Dedifferentiated amniotic fluid mesenchymal stem cell (primary cell): ENCODE data around the gene RIN3.
A peak's percentile ranks its signal among the peaks of the same experiment; 100 is the strongest.

Experiments used
- DNase-seq: peaks from one replicate; pipeline ENCODE4 v3.0.0-alpha.2; 2016; ENCODE audit errors: extremely low spot score

RIN3 gene

DNA sequence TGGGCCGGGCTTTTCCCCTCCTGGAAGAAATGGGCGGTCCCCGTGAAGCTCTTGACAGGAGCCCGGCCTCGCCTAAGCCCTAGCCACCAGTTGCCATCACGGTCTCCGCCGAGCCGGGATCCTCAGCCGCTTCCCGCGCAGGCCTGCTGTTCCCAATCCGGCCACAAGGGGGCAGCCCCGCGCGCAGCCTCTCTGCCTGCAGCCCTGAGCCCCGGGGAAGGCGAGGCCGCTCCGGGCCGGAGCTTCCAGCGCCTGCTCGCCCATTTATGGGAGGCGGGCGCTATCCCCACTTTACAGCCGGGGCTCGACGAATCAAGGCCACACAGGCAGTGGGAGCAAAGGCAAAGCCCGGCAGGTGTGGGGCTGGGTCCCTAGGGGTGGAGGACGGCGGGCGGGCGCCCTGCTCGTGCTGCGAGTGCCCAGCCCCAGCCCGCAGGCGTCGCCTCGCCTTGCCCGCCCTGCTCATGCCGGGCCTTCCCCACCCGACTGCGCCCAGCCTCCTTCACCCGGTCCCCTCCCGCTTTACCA lies 173.4 kb downstream of the RIN3 start:
- DNase-seq, result peak; percentile 19

DNA sequence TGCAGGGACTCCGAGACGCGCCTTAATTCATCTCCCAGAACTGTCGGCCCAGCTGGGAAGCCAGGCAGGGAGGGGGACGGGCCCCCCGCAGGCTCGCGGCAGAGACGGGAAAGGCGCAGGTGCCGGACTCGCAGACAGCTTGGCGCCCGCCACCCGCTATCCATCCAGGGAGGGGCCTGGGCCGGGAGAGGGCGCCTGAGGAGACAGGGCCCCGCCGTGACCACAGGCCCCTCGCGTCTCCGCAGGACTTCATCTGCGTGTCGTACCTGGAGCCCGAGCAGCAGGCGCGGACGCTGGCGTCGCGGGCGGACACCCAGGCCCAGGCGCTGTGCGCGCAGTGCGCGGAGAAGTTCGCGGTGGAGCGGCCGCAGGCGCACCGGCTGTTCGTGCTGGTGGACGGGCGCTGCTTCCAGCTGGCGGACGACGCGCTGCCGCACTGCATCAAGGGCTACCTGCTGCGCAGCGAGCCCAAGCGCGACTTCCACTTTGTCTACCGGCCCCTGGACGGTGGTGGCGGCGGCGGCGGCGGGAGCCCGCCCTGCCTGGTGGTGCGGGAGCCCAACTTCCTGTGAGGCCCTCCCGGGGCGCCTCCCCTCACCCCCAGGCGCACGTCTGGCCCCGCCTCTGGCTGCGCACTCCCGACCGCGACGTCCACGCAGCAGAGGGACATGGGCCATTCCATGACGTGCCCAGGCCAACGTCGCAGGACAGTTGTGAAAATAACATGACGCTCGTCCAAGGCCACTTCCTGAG lies 174.3 kb downstream of the RIN3 start:
- DNase-seq, result no peak

DNA sequence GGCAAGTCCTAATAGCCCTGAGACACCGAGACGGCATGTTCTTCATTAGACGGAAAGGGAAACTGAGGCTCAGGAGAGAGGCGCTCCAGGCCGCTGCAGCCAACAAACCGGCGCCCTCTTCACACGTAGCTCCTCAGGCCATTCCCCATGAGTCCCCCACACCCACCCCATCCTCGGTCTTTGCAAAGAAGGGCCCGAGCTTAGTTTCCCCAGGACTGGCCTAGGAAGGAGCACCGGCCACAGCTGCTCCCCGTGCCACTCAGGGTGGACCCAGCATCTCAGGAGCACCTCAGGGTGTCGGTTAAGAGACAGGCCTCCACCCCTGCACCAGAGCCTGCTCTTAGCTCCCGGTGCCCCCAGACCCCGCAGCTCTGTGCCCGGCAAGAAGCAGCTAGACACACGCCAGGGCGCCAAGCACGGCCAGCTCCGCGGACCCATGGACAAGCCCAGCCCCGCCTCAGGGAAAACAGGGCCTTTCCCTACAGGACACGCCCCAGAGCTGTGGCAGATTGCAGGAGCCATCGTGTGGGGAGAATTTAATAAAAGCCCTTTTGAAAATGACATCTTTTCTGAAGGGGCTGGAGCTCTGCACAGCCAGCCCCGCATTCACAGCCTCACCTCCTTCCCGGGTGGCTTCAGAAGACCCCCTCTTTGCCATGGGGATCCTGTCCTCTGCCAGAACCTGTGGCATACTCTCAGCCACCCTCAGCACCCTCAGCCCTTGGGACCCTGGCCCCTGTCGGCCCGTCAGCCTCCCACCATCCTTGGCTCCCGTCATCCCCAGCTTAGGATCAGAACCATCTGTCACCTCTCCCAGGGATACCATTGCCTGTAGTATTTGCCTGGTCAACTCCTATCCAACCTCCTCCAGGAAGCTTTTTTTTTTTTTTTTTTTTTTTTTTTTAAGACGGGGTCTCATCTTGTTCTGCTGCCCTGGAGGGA lies 175.1 kb downstream of the RIN3 start:
- no peak for DNase-seq

DNA sequence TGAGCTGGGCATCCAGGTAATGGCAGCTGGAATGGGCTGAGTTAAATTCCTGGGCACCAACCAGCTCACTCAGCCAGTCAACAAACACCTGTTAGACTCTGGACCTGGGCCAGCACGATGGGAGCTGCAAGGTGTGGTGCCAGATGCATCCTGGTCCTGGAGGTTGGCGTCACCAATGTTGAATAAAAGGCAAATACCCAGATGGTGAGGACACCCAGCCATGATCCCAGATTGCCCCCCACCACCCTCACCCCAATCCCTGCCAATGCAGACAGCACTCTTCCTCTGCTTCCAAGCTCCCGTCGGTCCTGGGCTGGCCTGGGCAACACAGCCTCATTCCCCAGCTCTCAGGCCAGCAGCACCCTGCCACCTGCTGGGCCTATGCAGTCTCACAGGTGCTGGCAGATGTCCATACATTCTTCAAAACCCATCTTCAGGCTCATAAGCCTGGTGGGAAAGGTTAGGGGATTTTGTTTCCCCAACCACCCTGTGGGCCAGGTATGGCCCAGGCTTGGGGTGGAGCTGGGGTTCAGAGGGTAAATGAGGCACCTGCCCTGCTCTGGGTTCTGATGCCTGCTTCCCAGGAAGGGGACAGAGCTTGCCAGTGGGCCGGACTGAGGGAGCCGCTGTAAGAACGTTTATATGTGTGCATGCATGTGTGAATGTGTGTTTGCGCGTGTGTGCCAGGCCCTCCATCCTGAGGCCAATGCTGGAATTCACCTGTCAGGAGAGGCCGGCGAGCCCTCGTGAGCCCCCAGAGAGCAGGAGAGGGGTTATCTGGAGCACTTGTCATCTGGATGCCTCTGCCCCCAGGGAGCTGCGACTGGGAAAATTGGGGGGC lies 176.8 kb downstream of the RIN3 start:
- DNase-seq, result no peak

DNA sequence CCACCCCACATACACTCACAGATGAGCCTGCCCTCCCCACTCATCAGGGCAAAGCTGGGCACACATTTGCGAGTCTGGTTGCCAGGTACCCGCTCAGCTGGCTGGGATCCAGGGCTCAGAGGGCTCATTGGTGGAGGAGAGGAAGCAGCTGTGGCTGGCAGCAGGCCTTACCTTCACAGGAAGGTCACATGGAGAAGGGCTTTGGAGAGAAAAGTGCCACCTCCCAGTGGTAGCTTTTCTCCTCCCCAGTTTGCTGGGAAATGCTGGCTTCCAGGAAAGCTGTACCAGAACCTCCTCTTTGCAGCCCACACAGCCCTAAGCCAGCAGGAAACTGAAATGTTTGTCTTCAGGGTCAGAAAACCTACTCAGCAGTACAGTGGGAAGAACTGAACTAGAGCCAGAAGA lies 179.2 kb downstream of the RIN3 start:
- no peak for DNase-seq

DNA sequence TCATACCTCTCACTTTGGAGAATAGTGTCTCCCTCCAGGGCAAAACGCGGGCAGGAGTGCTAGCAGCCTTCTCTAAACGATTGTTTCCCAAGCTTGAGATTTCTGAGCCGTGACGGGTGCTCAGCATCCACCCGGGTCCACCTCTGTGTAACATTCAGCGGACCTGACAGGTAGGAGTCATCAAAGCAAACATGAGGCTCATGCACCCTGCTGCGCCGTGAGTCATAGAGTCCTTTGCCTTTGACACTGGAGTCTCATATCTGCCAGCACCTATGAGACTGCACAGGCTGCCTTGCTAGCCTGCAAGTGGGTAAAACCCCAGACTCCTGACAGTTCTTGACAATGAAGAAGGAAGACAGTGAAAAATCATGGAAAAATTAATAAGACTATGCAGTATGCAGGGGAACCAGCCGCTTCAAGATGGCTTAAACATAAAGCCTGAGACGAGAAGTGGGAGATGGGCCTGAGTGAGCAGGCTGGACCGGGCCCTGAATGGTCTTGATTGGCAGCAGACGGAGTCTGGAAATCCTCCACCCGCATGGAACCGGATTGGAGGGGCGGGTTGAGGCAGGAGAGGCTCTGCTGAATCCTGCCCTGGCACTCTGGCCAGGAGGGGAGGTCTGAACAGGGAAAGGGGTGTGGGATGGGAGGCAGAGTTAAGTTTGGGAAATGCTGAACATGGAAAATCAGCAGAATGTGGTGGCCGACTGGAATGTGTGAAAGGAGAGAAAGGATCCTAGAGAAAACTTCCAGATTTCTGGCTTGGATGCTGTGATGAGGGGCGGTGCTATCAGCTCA lies 180.6 kb downstream of the RIN3 start:
- no peak for DNase-seq

DNA sequence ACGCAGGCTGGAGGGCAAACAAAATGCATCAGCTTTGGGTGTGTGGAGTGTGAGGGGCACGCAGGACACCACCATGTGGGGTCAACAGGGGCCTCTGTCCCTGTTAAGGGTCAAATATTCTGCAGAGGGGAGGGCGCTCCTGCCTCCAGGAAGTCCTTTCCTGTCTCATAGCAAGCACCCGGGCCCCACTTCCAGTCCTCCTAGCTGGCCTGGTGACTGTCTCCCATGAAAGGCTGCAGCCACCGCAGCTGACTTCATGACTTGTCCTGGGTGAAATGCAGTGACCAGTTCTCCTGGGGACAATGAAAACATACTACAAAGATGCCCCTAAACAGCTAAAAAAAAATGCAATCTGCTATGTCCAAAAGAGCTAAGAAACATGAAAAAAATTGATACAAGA lies 181.2 kb downstream of the RIN3 start:
- no peak for DNase-seq

DNA sequence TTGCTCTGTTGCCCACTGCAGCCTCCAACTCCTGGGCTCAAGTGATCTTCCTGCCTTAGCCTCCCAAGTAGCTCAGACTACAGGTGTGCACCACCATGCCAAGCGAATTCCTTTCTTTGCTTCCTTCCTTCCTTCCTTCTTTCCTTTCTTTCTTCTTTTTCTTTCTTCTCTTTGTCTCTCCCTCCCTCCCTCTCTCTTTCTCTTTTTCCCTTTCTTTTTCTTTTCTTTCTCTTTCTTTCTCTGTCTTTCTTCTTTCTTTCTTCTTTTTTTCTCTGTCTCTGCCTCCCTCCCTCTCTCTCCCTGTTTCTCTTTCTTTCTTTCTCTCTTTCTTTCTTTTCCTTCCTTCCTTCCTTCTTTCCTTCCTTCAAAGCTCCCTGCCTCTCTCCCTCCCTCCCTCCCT lies 182.0 kb downstream of the RIN3 start:
- no peak for DNase-seq

DNA sequence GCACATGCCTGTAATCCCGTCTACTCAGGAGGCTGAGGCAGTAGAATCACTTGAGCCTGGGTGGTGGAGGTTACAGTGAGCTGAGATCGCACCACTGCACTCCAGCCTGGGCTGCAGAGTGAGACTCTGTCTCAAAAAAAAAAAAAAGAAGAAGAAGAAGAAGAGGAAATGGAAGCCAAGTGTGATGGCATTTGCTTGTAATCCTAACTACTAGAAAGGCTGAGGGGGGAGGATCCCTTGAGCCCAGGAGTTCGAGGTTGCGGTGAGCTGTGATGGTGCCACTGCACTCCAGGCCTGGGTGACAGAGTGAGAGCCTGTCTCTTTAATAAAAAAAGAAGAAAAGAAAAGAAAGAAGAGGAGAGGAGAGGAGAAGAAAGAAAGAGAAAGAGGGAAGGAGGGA lies 182.8 kb downstream of the RIN3 start:
- no peak for DNase-seq

DNA sequence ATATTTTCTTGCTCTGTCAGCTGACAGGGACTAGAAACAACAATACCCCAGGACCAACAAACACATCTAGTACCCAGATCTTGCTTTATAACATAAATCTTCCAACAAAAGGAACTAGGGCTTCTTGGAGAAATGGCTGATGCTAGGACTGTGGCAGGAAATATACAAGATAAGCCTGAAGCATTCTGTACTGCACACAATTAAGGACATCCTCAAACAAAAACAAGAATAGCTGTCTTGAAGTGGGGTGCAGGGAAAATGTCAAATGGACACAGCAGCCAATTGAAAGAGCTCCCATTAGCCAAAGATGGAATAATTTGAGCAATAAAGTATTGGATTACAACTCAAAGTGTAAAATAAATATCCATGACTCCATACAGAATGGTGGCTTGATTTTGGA lies 184.8 kb downstream of the RIN3 start:
- DNase-seq, result no peak

DNA sequence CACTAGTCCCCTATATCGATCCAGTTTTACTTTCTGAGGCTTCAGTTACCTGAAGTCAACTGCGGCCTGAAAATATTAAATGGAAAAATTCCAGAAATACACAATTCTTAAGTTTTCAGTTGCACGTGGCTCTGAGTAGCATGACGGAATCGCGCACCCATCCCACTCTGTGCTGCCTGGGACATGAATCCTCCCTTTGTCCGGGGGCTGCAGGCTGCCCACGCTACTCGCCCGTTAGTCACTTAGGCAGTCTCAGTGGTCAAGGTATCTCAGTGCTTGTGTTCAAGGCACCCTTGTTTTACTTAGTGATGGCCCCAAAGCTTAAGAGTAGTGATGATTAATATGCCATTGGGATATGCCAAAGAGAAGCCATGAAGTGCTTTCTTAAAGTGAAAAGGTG lies 188.2 kb downstream of the RIN3 start:
- DNase-seq, result no peak

DNA sequence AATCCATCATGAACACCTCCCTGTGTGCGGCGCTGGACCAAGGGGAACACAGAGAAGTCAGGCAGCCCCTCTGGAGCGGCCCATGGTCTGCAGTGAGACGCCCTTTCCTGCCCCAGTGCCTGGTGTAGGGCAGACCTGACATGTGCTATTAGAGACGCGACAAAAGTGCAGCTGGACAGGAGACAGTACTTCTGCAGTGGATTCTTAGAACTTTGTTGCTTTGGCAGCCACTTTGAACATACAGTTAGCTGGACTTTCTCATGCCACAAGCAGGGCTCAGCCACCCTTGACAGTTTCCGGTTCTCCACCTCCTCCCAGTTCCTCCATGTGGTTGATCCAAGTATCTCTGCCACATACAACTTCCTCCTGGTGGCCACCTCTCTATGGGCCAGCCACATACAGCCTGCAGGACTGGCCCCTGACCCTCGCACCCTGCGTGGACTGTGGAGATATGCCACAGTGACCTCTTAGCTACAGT lies 188.9 kb downstream of the RIN3 start:
- no peak for DNase-seq

DNA sequence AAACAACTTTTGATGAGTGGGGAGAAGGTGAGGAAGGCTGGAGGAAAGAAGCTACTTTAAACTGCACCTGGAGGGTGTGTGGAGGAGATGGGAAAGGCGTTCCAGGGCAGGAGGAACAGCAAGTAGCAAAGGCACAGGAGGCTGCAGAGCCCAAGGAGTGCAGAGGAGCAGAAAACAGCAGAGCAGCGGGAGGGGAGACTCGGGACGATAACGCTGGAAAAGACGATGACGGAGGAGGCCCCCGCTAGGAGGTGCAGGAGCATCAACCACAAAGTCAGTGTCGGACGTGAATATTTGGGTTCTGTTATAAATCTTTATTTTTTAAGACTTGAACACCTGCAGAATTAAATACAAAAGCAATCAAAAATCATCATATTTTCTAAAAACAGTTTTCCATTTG lies 189.9 kb downstream of the RIN3 start:
- no peak for DNase-seq

DNA sequence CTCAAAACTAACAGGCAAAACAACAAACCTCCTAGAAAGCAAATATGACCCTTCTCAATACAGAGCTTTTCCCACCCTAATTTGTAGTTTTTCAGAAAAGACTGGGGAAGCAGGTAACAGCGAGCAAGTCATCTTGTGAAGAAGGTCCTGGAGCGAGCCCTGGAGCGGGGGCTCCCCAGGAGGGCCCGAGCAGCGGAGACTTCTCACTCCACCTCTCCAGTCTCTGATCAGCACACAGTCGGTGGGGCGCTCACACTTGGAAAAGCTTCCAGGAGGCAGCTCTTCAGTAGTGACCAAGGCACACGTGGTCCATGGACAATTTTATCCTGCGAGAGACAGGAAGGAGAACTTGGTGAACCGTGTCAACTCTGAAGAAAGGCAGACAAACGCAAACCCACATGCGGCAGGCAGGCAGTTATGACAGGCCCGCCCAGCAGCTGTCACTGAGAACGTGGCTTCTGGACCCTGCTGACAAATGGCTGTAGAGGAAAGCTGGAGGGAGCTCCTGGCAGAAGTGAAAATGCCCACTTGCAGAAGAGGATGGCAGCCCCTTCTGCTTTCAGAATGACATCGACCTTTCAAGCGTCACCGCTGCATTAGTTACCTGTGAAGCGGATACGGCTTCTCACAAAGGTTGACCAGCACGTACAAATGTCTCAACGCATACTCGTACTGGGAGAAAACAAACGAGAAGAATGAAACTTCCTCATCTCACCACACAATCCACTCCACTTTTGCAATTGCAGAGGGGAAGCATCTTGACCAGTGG lies 190.6 kb downstream of the RIN3 start:
- no peak for DNase-seq

DNA sequence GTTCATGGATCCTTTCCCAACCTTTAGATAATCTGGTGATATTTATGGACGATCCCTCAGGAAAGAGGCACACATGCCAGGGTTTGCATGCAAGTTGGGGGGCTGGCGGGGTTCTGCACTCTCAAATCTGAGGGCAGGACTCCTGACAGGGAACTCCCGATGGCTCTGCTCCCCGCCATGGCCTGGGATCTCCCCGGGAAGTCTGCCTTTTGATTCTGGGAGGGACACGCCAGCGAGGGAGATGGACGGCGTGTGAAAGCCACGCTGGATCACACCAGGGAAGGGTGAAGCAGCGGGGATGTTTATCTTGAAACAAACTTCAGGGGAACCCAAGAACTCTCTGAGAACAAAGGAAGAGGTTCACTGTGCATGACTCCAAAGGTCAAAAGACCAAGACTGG lies 191.2 kb downstream of the RIN3 start:
- DNase-seq, result no peak

DNA sequence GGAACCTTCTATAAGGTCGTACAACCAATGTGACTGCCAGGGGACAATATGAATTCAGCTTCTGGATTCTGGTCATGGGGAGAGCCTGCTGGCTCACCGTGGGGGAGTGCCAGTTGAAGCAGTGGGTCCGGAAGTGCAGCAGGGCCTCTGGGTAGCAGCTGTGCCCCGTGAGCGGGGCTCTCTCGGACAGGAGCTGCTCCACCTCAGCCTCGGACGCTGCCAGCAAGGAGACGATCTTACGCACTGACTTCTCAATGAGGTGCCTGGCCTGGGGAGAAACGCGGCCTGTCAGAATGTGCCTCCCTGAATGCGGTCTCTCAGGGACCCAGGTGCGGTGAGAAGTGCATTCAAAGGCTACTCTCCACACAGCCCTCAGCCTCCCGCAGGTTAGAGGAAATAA lies 192.8 kb downstream of the RIN3 start:
- DNase-seq, result no peak

DNA sequence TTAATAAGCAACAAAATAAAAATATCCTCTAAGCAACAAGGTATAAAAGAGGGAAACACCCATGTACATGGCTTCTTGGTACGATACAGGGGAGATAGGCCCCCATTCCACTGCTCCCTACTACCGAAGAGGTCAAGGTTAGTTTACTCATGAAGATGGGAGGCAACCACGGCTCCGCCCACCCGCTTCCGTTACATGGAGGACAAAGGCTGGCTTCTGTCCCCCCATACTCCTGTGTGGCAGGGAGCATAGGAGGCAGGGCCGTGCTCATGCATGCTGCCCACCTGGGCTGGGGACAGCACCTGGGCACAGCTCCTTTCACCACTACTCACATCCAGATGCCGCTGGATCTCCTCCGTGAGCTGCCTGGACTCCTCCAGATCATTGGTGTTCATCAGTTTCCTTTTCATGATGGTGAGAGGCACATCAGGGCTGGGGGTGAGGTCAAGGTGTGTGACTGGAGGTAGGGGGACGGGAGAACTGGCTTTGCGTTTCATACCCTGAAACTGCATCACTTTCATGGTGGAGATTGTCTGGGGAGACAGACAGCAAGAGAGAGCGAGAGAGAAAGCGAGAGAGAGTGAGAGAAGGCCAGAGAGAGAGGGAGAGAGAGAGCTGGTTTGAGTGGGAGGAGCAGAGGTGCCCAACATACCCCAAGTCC lies 195.9 kb downstream of the RIN3 start:
- no peak for DNase-seq

DNA sequence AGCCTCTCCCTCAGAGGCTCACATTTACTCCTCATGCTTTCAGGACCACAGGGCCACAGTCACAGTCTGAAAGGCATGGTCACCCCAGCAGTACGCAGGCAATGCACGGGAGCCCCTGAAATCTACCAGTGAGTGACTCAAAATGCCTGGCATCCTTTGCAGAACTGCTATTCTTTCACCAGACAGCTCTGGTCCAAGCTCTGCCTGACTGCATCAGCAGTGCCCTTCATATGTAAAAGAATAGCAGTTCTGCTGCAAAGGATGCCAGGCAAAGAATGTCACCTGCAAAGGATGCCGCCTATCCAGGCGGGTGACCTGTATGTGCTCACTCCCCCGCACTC lies 196.4 kb downstream of the RIN3 start:
- no peak for DNase-seq

DNA sequence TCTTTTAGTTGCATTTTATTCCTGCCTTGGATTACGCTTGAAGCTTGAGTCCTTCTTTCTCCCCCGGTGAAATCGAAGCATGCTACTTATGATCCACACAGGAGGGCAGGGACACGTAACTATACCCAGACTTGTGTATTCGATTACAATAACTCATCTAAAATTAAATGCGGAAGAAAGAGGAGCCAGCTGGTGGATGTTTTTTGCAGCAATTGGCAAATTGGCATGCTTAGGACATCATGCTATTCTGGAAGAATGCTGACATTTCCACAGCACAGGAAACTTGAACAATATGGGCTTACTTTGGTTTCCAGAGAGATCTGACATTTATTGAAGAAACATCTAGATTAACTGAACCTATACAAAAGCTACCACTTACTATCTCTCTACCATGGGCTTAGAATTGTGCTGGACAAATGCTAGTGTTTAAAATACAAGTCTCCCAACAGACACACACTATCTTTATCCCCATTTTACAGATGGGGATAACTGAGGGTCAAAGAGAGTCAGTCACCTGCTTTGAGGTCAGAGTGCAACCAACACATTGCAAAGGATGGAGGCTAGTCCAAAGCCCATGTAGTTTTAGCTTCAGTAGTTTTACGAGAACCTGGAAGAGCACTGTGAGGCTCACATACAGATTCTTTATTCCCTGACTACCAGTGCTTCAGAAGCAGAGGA lies 198.5 kb downstream of the RIN3 start:
- DNase-seq, result no peak
